CD4-positive, alpha-beta T cell (primary cell): ENCODE results near the gene FHIP1B. TPM values are rescaled to one million over a fixed set of nuclear protein-coding genes. Genes with fewer than 3 reads are reported as not detected.

Experiments
- ATAC-seq: fragments of 200-7000 bp; cut with Tn5 transposase; one replicate; pipeline ENCODE4 v1.10.0; 2022; ENCODE audit warnings: mild to moderate bottlenecking; ENCODE audit not compliant: poor library complexity
- CTCF ChIA-PET: fragments of 350-600 bp; sonication (Branson Sonifier 250); formaldehyde crosslinking; loops from one replicate; lab custom pipeline; 2021; ENCODE audit warnings: antibody characterized with exemption, inconsistent platforms; lab: Charles Lee
- POLR2A ChIA-PET: fragments of 350-600 bp; sonication (Branson Sonifier 250); formaldehyde crosslinking; loops from one replicate; lab custom pipeline; 2021; ENCODE audit warnings: antibody characterized with exemption, inconsistent platforms; lab: Charles Lee
- DNase-seq, 14 experiments: peaks; one replicate each; pipeline ENCODE4 v3.0.0-alpha.2; 2013 to 2020; ENCODE audit warnings: mixed read lengths in 2 of 14
- H3K27ac ChIP-seq, 2 donors: one replicate each; pipeline versions ENCODE4 v1.5.1 to v1.7.0; 2013; ENCODE audit warnings: low read length in 2 of 2, low read depth in 1 of 2, mild to moderate bottlenecking in 1 of 2
- H3K27me3 ChIP-seq, 2 experiments: 1 replicate in 1 of 2; 2 replicates in 1 of 2; pipeline versions ENCODE4 v1.6.1 to v1.7.0; 2013; ENCODE audit warnings: low read length in 2 of 2, control low read depth in 1 of 2, mild to moderate bottlenecking in 1 of 2, moderate library complexity in 1 of 2; ENCODE audit not compliant: insufficient read depth in 2 of 2, control insufficient read depth in 1 of 2
- H3K36me3 ChIP-seq: one replicate; pipeline ENCODE4 v1.6.1; 2013; ENCODE audit warnings: low read length, control low read depth; ENCODE audit not compliant: insufficient read depth
- H3K4me1 ChIP-seq: one replicate; pipeline ENCODE4 v1.6.1; 2013; ENCODE audit warnings: low read length, control low read depth; ENCODE audit not compliant: insufficient read depth
- H3K4me3 ChIP-seq: one replicate; pipeline ENCODE4 v1.5.1; 2013; ENCODE audit warnings: mild to moderate bottlenecking, low read length, moderate library complexity
- H3K9me3 ChIP-seq, 2 experiments: 1 replicate in 1 of 2; 2 replicates in 1 of 2; pipeline versions ENCODE4 v1.6.1 to v1.7.0; 2013; ENCODE audit warnings: low read length in 2 of 2, mild to moderate bottlenecking in 2 of 2, control low read depth in 1 of 2, moderate library complexity in 1 of 2; ENCODE audit not compliant: control insufficient read depth in 1 of 2, insufficient read depth in 1 of 2
- H3K27ac Mint-ChIP-seq: one replicate; pipeline ENCODE4 v1.8.0; 2020; ENCODE audit warnings: mixed read lengths
- H3K27me3 Mint-ChIP-seq: one replicate; pipeline ENCODE4 v1.8.0; 2021; ENCODE audit warnings: mixed read lengths
- H3K36me3 Mint-ChIP-seq: one replicate; pipeline ENCODE4 v1.8.0; 2021; ENCODE audit warnings: low read depth, mixed read lengths
- H3K4me1 Mint-ChIP-seq: one replicate; pipeline ENCODE4 v1.8.0; 2021; ENCODE audit warnings: low read depth, mixed read lengths
- H3K4me3 Mint-ChIP-seq: one replicate; pipeline ENCODE4 v1.8.0; 2020; ENCODE audit warnings: mild to moderate bottlenecking, mixed read lengths
- H3K9me3 Mint-ChIP-seq: one replicate; pipeline ENCODE4 v1.8.0; 2020; ENCODE audit warnings: mixed read lengths
- intact Hi-C, 2 experiments: fragments of 100-400 bp; cut with DNase I in 1 of 2; cut with micrococcal nuclease in 1 of 2; formaldehyde crosslinking; loops; one replicate each; pipeline versions ENCODE4 v1.15.1 to v1.9.0; 2023 to 2025; cut with DNase I, micrococcal nuclease
- total RNA-seq, 174 experiments: library from RNA in 2 of 174; stranded (reverse) in 2 of 174; gene quantifications; one replicate each; pipeline ENCODE4 v1.2.3 and lab custom pipeline; 2021 to 2026
- TF ChIP-seq, protein P1 (sequence below): fragments of 200-600 bp; IDR thresholded peaks from one replicate; pipeline ENCODE4 v1.8.0; 2022; ENCODE audit warnings: antibody characterized with exemption, mild to moderate bottlenecking

The FHIP1B gene
- total RNA-seq, 2 experiments from 2014 or later: 26.7 to 27.7 TPM

DNA sequence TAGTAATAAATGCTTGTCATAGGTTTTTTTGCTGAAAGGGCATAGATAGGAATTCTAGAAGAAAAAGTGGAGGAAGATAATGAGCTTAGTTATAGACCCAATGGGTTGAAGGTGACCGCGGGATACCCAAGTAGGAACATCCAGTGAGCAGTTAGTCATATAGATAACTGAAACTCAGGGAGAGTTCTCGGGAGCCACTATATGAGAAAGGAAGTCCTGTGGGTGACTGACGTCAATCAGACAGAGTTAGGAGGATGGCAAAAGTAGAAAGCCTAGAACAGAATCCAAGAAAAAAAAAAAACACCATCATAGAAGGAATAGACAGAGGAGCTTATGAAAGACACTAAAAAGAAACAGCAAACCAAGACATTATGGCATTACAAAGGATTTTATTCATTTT lies 2.8 kb upstream of the FHIP1B start:
- Mint-ChIP-seq H3K27me3 (peaks cover 10% of the 10 kb centered on the region), H3K9me3 (no peaks in the 10 kb centered on the region), H3K27ac (no peak overlapping the region), H3K4me1 (peaks cover 26% of the 10 kb centered on the region), H3K4me3 (no peak overlapping the region), H3K36me3 (no peaks in the 10 kb centered on the region)
- TF ChIP-seq, protein P1, sequence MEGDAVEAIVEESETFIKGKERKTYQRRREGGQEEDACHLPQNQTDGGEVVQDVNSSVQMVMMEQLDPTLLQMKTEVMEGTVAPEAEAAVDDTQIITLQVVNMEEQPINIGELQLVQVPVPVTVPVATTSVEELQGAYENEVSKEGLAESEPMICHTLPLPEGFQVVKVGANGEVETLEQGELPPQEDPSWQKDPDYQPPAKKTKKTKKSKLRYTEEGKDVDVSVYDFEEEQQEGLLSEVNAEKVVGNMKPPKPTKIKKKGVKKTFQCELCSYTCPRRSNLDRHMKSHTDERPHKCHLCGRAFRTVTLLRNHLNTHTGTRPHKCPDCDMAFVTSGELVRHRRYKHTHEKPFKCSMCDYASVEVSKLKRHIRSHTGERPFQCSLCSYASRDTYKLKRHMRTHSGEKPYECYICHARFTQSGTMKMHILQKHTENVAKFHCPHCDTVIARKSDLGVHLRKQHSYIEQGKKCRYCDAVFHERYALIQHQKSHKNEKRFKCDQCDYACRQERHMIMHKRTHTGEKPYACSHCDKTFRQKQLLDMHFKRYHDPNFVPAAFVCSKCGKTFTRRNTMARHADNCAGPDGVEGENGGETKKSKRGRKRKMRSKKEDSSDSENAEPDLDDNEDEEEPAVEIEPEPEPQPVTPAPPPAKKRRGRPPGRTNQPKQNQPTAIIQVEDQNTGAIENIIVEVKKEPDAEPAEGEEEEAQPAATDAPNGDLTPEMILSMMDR: no peak
- Histone ChIP-seq H3K36me3 (no peaks in the 10 kb centered on the region), H3K27ac (no peak overlapping the region), H3K4me3 (no peak overlapping the region), H3K27me3 (no peaks in the 10 kb centered on the region), H3K4me1 (peaks cover 14% of the 10 kb centered on the region), H3K9me3 (peaks cover 0 to 4% of the 10 kb centered on the region in 2 experiments)
- intact Hi-C loops: loop anchor here (5.0 to 10.0 kb wide), 11 partner anchors 150 to 1842 kb away; partner anchors contain the start of genes APBB1 (in 1 of the 2), EIF3F (in 1 of the 2), ILK (in 1 of the 2) and MRPL17 (in 1 of the 2)
- ATAC-seq: no peak
- peak in 1 of 14 experiments; percentile 32 for DNase-seq
- CTCF ChIA-PET: no interaction called here
- POLR2A ChIA-PET: no interaction called here

DNA sequence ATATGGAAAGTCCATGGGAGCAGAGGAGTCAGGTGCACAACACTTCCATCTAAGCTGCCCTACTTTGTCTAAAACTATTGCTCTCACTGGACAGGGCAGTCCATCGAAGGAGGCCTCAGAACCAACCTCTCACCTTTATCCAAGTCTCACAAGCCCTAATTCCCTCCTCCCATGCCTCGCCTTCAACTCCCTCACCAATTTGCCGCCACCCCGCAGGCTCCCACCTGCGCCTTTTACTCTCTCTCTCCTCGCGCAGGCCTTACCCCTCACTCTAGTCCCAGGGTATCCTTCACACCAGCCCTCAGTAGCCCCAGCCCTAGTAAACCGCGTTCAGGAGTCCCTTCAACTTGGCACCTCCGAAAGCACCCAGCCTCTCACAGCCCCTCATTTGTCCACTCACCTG lies 451 bp downstream of the FHIP1B start:
- ATAC-seq (no peak), DNase-seq (no peak)
- peaks cover 5% of the 10 kb centered on the region for H3K36me3 Mint-ChIP-seq
- POLR2A ChIA-PET: interaction anchor here (1.0 to 2.7 kb wide), 6 partner anchors 9 to 247 kb away, joined by 5 to 11 read pairs (median 6); partner anchors contain the start of genes ARFIP2, CCKBR, SMPD1 and TIMM10B
- H3K27ac Mint-ChIP-seq: peak overlapping the region; percentile 87
- CTCF ChIA-PET: interaction anchor here (1.6 kb wide), 1 partner anchor 18 kb away, joined by 8 read pairs; no protein-coding TSS in a partner anchor
- TF ChIP-seq, protein P1: no peak
- no peaks in the 10 kb centered on the region for H3K27me3 Mint-ChIP-seq
- Histone ChIP-seq H3K4me3 (peak overlapping the region; percentile 90), H3K27ac (peak overlapping the region; percentile 68 to 85), H3K4me1 (peaks cover 25% of the 10 kb centered on the region), H3K36me3 (peaks cover 2% of the 10 kb centered on the region), H3K9me3 (no peaks in the 10 kb centered on the region), H3K27me3 (no peaks in the 10 kb centered on the region)
- H3K4me3 Mint-ChIP-seq: peak overlapping the region; percentile 98
- H3K4me1 Mint-ChIP-seq: peaks cover 55% of the 10 kb centered on the region
- no peaks in the 10 kb centered on the region for H3K9me3 Mint-ChIP-seq
- intact Hi-C loops: loop anchor here (2.0 to 10.0 kb wide), 11 partner anchors 181 to 1839 kb away; partner anchors contain the start of genes ARFIP2 (in 2 of the 2), TIMM10B (in 2 of the 2), APBB1 (in 1 of the 2) and MRPL17 (in 1 of the 2)

DNA sequence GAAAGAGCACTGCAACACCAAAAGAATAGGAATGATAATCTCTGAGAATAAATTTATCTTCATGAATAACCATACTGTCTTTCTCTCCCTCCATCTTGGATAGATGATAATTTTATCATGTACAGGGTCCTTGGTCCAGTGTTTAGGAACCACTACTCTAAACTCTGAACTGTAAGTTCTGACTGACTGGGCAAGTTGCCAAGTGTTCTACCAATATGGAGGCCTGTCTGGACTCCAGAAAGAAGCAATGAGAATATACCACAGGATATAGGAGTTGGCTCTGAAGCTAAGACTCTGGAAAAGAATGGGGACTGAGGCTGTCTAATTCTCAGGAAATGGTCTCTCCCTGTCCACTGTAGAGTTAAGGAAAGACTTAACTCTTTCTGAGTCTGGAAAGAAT lies 1.5 kb downstream of the FHIP1B start:
- intact Hi-C loops: loop anchor here (5.0 to 10.0 kb wide), 9 partner anchors 182 to 1838 kb away; partner anchors contain the start of genes APBB1 (in 1 of the 2), ARFIP2 (in 1 of the 2), MRPL17 (in 1 of the 2) and PPFIBP2 (in 1 of the 2)
- Histone ChIP-seq H3K27me3 (no peaks in the 10 kb centered on the region), H3K36me3 (peaks cover 2% of the 10 kb centered on the region), H3K9me3 (no peaks in the 10 kb centered on the region), H3K4me1 (peaks cover 25% of the 10 kb centered on the region), H3K4me3 (no peak overlapping the region), H3K27ac (no peak overlapping the region)
- H3K36me3 Mint-ChIP-seq: peaks cover 5% of the 10 kb centered on the region
- H3K27me3 Mint-ChIP-seq: no peaks in the 10 kb centered on the region
- no peak for DNase-seq
- H3K27ac Mint-ChIP-seq: no peak overlapping the region
- POLR2A ChIA-PET: no interaction called here
- peak overlapping the region; percentile 64 for H3K4me3 Mint-ChIP-seq
- H3K4me1 Mint-ChIP-seq: peaks cover 59% of the 10 kb centered on the region
- no peaks in the 10 kb centered on the region for H3K9me3 Mint-ChIP-seq
- ATAC-seq: no peak
- TF ChIP-seq, protein P1: no peak
- CTCF ChIA-PET: interaction anchor here (0.6 kb wide), 1 partner anchor 18 kb away, joined by 3 read pairs; no protein-coding TSS in a partner anchor
